Endodermal cell (in vitro differentiated cells): ENCODE data around the gene CYP4F3. TPM values are rescaled to one million over a fixed set of nuclear protein-coding genes. Genes with fewer than 3 reads are reported as not detected.
"Not testable (repeated sequence)": the region's sequence is repeated elsewhere in the genome, so short reads cannot be mapped to it uniquely, and the experiment has no call there.

Source experiments
- DNase-seq: peaks from one replicate; pipeline ENCODE4 v3.0.0-alpha.2; 2017
- H3K27ac ChIP-seq: 2 replicates; pipeline ENCODE4 v1.5.1; 2013; ENCODE audit warnings: mild to moderate bottlenecking, low read depth, low read length, moderate library complexity
- H3K27me3 ChIP-seq: 2 replicates; pipeline ENCODE4 v1.6.1; 2013; ENCODE audit warnings: mild to moderate bottlenecking, low read length, moderate library complexity; ENCODE audit not compliant: insufficient read depth, control insufficient read depth, poor library complexity, severe bottlenecking
- H3K36me3 ChIP-seq: 2 replicates; pipeline ENCODE4 v1.7.0; 2013; ENCODE audit warnings: mild to moderate bottlenecking, low read length, moderate library complexity; ENCODE audit not compliant: control insufficient read depth, insufficient read depth
- H3K4me1 ChIP-seq: one replicate; pipeline ENCODE4 v1.7.0; 2013; ENCODE audit warnings: low read length; ENCODE audit not compliant: control insufficient read depth, insufficient read depth
- H3K4me3 ChIP-seq: 2 replicates; pipeline ENCODE4 v1.5.1; 2013; ENCODE audit warnings: mild to moderate bottlenecking, low read length, moderate library complexity
- H3K9ac ChIP-seq: 2 replicates; pipeline ENCODE4 v1.6.1; 2013; ENCODE audit warnings: mild to moderate bottlenecking, low read length, moderate library complexity; ENCODE audit not compliant: poor library complexity, severe bottlenecking; ENCODE audit errors: extremely low read depth
- H3K9me3 ChIP-seq: 2 replicates; pipeline ENCODE4 v1.6.1; 2013; ENCODE audit warnings: mild to moderate bottlenecking, low read length, moderate library complexity; ENCODE audit not compliant: control insufficient read depth
- H3K27ac Mint-ChIP-seq: 2 replicates; pipeline ENCODE4 v1.8.0; 2020; ENCODE audit warnings: mixed read lengths
- H3K27me3 Mint-ChIP-seq: 2 replicates; pipeline ENCODE4 v1.8.0; 2021; ENCODE audit warnings: mild to moderate bottlenecking, mixed read lengths; ENCODE audit not compliant: insufficient read depth
- H3K36me3 Mint-ChIP-seq: 2 replicates; pipeline ENCODE4 v1.8.0; 2020; ENCODE audit warnings: low read depth, mixed read lengths
- H3K4me1 Mint-ChIP-seq: 2 replicates; pipeline ENCODE4 v1.8.0; 2020; ENCODE audit warnings: mixed read lengths
- H3K4me3 Mint-ChIP-seq: 2 replicates; pipeline ENCODE4 v1.8.0; 2020; ENCODE audit warnings: mild to moderate bottlenecking, moderate library complexity, mixed read lengths
- H3K9me3 Mint-ChIP-seq: 2 replicates; pipeline ENCODE4 v1.8.0; 2020; ENCODE audit warnings: mild to moderate bottlenecking, mixed read lengths
- WGBS, 2 experiments: methylation state at CpG; one replicate each; pipeline versions ENCODE4 v1.1.5 to v1.1.7; 2013; ENCODE audit warnings: missing lambda C conversion rate in 2 of 2, mixed read lengths in 1 of 2; ENCODE audit not compliant: insufficient coverage in 1 of 2, insufficient read length in 1 of 2; 5-methylcytosine and 5-hydroxymethylcytosine counted together
- long read RNA-seq, 4 experiments: library from polyadenylated mRNA in 2 of 4; library from RNA in 1 of 4; library from capped mRNA in 1 of 4; stranded (forward) in 3 of 4; unstranded in 1 of 4; transcript quantifications; one replicate each; pipeline ENCODE4 v2.0.0, GENCODE V29; 2020 to 2021; ENCODE audit warnings: inconsistent platforms in 1 of 4
- polyA plus RNA-seq, 2 experiments: library from polyadenylated mRNA; stranded (reverse); fragments of 50-300 nt; gene quantifications; one replicate each; pipeline ENCODE4 v1.2.3, GENCODE V29; 2013
- total RNA-seq, 2 donors: library from RNA; stranded (reverse); fragmentation: NEBNext Ultra II Directional in 1 of 2; extraction: Animal tissue kit (Norgen Biotek cat#: 25700) in 1 of 2; gene quantifications; 2 replicates in 1 of 2; 3 replicates in 1 of 2; pipeline ENCODE4 v1.2.1, GENCODE V29; 2021
- TF ChIP-seq, protein P1 (sequence below): fragments of 200-600 bp; sonication (generic); conservative IDR thresholded peaks from 2 replicates; pipeline ENCODE4 v1.5.0; 2021; ENCODE audit warnings: antibody characterized with exemption, mild to moderate bottlenecking

The CYP4F3 gene, protein sequence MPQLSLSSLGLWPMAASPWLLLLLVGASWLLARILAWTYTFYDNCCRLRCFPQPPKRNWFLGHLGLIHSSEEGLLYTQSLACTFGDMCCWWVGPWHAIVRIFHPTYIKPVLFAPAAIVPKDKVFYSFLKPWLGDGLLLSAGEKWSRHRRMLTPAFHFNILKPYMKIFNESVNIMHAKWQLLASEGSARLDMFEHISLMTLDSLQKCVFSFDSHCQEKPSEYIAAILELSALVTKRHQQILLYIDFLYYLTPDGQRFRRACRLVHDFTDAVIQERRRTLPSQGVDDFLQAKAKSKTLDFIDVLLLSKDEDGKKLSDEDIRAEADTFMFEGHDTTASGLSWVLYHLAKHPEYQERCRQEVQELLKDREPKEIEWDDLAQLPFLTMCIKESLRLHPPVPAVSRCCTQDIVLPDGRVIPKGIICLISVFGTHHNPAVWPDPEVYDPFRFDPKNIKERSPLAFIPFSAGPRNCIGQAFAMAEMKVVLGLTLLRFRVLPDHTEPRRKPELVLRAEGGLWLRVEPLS
- not detected for total RNA-seq
- not detected for polyA plus RNA-seq (2013, experiment 1 of 2)
- not detected for polyA plus RNA-seq (2013, experiment 2 of 2)
- long read RNA-seq, experiment 1 = 0 reads
- long read RNA-seq, experiment 2 = 0 reads
- long read RNA-seq, experiment 3 = 0 reads
- long read RNA-seq, experiment 4 = 0 reads

DNA sequence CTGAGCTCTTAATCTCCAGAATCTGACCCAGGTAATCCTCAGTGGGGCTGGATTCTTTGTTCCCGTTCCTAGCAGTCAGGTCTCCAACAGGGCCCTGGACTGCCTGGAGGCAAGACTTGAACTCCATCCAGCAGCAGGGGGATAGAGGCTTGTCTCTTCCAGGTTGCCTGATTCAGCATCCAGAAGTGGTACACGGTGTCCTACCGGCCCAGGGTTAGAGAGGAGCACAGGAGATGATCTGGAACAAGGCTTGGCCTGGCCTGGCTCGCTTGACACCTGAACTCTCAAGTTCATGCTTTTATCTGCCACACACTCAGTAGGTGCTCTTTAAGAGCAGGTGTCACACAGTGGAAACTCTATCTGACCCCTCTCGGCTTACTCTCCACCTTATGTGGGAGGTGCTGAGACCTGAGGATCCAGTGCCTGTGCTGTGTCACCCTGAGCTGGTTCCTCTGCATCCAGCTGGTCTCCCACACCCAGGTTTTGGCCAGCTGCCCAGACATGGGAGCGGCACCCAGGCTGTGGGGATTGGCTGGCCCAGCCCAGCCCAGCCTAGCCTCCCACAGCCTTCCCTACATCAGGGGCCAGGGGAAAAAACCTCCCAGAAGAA, at the start of gene CYP4F3:
Gene CYP4F3 (plus strand): TSS at position 604 of the 610 bp plus-strand sequence. CDS start 519 bp downstream, outside the sequence.
- Histone ChIP-seq H3K27me3 (no peaks in the 10 kb centered on the region), H3K9ac (no peak within 1 kb of the TSS), H3K9me3 (peaks cover 68% of the 10 kb centered on the region), H3K27ac (no peak within 1 kb of the TSS), H3K4me1 (no peaks in the 10 kb centered on the region), H3K4me3 (no peak within 1 kb of the TSS), H3K36me3 (no peaks in the 10 kb centered on the region)
- Mint-ChIP-seq H3K27ac (no peak within 1 kb of the TSS), H3K4me1 (no peaks in the 10 kb centered on the region), H3K36me3 (no peaks in the 10 kb centered on the region), H3K4me3 (no peak within 1 kb of the TSS), H3K9me3 (peaks cover 92% of the 10 kb centered on the region), H3K27me3 (no peaks in the 10 kb centered on the region)
- TF ChIP-seq, protein P1, sequence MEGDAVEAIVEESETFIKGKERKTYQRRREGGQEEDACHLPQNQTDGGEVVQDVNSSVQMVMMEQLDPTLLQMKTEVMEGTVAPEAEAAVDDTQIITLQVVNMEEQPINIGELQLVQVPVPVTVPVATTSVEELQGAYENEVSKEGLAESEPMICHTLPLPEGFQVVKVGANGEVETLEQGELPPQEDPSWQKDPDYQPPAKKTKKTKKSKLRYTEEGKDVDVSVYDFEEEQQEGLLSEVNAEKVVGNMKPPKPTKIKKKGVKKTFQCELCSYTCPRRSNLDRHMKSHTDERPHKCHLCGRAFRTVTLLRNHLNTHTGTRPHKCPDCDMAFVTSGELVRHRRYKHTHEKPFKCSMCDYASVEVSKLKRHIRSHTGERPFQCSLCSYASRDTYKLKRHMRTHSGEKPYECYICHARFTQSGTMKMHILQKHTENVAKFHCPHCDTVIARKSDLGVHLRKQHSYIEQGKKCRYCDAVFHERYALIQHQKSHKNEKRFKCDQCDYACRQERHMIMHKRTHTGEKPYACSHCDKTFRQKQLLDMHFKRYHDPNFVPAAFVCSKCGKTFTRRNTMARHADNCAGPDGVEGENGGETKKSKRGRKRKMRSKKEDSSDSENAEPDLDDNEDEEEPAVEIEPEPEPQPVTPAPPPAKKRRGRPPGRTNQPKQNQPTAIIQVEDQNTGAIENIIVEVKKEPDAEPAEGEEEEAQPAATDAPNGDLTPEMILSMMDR = no peak
- 61 to 70% methylated on average over 4 to 6 of the region's 6 CpGs for WGBS, 2 experiments
- no peak for DNase-seq

DNA sequence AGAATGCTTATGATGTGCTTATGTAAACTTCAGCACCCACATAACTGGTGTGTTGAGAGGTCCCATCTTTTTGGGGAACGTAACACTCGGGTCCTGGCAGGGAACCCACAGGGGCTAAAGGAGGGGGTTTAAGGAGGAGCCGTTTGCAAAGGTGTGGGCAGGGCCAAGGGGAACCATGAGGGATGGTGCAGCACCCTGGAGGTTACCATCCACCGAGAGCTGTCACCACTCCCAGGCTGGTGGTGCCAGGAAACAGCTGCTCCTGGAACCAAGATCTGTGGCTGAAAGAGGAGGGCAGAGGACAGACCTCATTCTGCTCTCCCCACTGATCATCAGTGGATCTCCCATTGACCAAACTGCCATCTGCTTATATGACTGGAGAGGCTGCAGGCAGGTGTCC, 48.9 kb upstream of the CYP4F3 start:
- Histone ChIP-seq H3K4me3 (no peak overlapping the region), H3K4me1 (no peaks in the 10 kb centered on the region), H3K27me3 (no peaks in the 10 kb centered on the region), H3K27ac (no peak overlapping the region), H3K9me3 (peaks cover 51% of the 10 kb centered on the region), H3K9ac (no peak overlapping the region), H3K36me3 (no peaks in the 10 kb centered on the region)
- WGBS, 2 experiments = 50 to 73% methylated on average over 1 to 4 of the region's 4 CpGs
- TF ChIP-seq, protein P1 = no peak
- Mint-ChIP-seq H3K27me3 (no peaks in the 10 kb centered on the region), H3K4me3 (no peak overlapping the region), H3K36me3 (peaks cover 3% of the 10 kb centered on the region), H3K9me3 (peaks cover 88% of the 10 kb centered on the region), H3K27ac (no peak overlapping the region), H3K4me1 (no peaks in the 10 kb centered on the region)
- no peak for DNase-seq

DNA sequence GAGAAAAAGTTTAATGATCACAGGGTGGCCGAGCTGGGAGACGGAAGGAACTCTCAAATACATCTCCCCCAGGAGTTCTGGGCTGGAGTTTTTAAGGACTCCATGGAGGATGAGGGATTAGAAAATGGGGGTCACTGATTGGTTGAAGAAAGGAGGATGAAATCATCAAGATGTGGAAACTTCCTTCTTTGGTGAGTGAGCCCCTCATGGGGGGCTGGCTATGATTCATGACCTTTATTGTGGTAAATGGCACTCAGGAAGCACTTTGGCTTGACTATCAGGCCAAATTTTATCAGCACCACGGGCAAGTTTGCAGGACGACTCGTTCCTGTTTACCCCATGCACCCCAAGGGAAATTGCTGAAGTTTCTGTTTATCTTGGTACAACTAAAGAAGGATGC, 48.2 kb upstream of the CYP4F3 start:
- not testable (repeated sequence) for H3K27ac Mint-ChIP-seq, H3K4me1 Mint-ChIP-seq, H3K4me1 ChIP-seq, H3K4me3 Mint-ChIP-seq, H3K36me3 Mint-ChIP-seq, H3K36me3 ChIP-seq, H3K27me3 Mint-ChIP-seq, H3K4me3 ChIP-seq, H3K9ac ChIP-seq, DNase-seq, H3K27ac ChIP-seq, H3K27me3 ChIP-seq
- 23% methylated on average over 4 of the region's 5 CpGs; no CpG with 5 or more reads in 1 of the 2 experiments for WGBS, 2 experiments
- peaks cover 87% of the 10 kb centered on the region for H3K9me3 Mint-ChIP-seq
- H3K9me3 ChIP-seq = peaks cover 44% of the 10 kb centered on the region

DNA sequence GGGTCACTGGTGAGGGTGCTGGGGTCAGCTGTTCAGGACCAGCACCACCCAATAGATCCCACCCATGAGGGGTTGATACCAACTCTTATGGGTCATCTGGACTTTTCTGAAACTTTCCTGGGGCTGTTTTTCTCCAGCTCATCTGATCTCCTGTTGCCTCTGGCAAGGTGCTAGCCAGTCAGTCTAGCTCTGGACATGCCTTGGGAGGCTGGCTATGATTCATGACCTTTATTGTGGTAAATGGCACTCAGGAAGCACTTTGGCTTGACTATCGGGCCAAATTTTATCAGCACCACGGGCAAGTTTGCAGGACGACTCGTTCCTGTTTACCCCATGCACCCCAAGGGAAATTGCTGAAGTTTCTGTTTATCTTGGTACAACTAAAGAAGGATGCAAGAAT, 46.9 kb upstream of the CYP4F3 start:
- WGBS, 2 experiments = 70% methylated on average over 4 of the region's 4 CpGs; no CpG with 5 or more reads in 1 of the 2 experiments
- peaks cover 76% of the 10 kb centered on the region for H3K9me3 Mint-ChIP-seq

More for the DNA sequence above, 46.9 kb upstream of the CYP4F3 start:
- H3K4me3 Mint-ChIP-seq, H3K4me1 Mint-ChIP-seq, H3K36me3 ChIP-seq, H3K9ac ChIP-seq, H3K36me3 Mint-ChIP-seq, H3K27me3 ChIP-seq, H3K27ac Mint-ChIP-seq, DNase-seq, H3K27me3 Mint-ChIP-seq, H3K27ac ChIP-seq, H3K4me1 ChIP-seq, H3K4me3 ChIP-seq: not testable (repeated sequence)
- H3K9me3 ChIP-seq = peaks cover 33% of the 10 kb centered on the region
